NCI-H187 (cell line): ENCODE measurements around the gene PTPRM.

Experiments
- DNase-seq, 2 experiments: peaks; one replicate each; lab custom pipeline; 2025; lab: John Stamatoyannopoulos, UW

The PTPRM gene

DNA sequence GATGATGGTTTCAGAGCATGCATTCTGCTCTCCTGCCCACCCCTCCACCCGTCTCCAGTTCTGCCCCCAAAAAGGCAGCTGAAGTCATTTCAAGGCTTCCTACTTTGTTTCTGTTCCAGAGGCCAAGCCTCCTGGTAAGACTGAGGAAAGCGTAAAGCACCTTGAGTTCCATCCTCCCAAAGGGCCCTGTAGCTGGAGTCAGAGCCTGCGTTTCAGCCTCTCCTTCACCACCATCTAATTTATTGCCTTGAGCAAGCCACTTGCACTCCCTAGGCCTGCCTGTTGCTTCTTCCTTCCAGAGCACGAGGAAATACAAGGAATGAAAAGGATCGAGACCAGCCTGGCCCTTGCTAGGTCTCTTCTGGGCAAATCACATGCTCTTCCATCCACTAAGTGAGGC lies 797.9 kb downstream of the PTPRM start:
- no peak for DNase-seq

- DNase-seq: no peak
Observed at GRCh38 chr18:8365528-8365927, 798.4 kb downstream of the PTPRM start.

- DNase-seq: no peak
Observed at GRCh38 chr18:8366070-8366469, 799.0 kb downstream of the PTPRM start.

DNA sequence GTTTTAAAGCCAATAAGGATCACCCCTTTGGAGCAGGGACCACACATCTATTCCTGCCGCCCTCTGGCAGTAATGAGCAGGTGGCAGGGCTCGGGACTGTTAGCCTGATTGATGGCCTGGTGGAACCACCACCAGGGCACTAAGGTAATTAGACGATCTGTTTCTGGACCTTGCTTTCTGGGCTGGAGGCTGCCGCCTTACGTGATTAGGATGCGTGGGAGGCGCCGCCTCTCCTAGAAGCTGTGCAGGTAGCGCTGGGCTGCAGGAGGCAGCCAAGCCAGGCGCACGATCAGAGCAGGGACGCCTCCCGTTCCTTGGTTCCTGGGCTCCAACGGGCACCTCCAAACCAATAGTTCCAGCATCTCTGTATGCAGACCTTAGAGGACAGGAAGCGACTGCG lies 799.5 kb downstream of the PTPRM start:
- no peak for DNase-seq

DNA sequence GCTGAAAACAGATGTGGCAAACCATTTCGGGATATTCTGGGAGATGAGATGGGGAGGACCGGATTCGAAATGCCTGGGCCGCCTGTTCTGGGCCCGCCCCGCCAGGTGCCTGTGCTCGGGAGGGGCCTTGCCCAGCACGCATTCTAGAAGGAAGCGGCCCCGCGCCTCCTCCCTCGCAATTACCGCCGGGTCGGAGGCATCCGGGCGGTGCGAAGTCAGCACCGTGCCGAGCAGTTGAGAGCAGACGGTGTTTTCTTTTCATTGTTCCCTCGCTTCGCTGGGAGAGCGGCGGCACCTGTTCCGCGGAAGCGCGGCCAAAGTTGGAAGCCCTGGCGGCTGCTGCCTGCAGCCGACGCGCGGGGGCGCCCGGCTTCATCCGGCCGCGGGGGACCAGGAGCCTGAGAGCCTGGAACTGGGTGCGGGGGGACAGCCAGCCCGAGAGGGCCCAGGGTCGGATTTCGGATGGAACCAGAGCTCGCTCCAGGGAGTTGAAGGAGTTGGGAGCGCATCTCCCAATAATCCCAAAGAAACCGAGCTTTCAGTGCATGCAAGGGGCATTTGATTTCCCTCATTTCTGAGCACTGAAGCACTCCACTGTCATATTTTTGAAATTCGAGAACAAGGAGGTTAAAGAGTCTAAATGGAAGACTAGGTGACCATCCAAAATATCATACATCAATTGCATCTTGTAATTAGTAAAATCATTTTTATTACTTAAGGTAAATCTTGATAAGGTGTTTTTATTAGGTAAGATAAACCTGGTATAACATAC lies 800.3 kb downstream of the PTPRM start:
- no peak for DNase-seq

DNA sequence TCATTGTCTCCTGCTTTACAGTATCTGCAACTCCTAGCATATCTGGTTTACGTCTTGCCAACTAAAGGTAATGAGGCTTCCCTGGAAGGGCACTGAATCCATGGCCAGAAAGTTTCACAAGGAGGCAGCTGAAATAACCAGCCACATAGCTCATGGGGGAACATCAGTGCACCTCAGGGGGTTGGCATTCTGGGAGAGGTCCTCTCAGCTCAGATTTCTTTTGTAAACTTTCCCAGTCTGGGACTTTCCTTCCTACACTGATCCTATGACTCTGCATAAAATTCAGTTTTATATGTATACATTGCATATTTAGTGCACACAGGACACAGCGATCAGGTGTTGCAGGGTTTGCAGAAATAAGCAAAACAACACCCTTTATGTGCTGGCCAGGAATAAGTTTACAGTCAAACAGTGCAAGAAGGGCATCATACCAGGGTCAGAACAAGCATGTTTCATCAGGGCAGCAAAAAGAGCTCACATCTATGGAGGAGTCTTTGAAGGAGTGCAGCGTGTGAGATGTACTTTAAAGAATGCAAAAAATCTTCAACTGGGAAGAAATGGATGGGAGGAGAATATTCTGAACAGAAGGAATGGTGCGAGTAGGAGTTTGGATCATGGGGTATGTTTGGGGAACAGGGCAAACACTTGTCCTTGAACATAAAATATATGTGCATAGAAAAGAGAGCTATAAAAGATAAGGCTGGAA lies 801.5 kb downstream of the PTPRM start:
- DNase-seq: no peak

- DNase-seq: no peak
Observed at GRCh38 chr18:8373486-8373885, 806.4 kb downstream of the PTPRM start.

GRCh38 chr18:8374676-8375075 lies 807.6 kb downstream of the PTPRM start:
- no peak for DNase-seq

DNA sequence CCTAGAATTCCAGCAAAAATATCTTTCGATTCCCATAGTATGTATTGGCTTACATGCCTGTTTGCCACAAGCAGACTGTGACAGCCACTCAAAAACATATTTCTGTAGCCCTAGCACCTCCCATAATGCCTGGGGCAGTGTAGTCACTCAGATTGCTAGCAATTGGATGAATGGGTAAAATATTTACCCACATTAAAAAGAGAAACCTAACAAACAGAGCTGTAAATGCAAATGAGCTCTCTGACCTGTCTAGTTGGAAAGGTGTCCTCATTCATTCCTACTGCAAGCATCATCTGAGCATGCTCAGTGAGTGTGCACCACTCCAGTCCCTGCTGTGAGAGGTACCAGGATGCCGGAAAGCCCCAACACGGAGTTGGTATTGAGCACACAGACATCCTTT lies 808.1 kb downstream of the PTPRM start:
- no peak for DNase-seq

DNA sequence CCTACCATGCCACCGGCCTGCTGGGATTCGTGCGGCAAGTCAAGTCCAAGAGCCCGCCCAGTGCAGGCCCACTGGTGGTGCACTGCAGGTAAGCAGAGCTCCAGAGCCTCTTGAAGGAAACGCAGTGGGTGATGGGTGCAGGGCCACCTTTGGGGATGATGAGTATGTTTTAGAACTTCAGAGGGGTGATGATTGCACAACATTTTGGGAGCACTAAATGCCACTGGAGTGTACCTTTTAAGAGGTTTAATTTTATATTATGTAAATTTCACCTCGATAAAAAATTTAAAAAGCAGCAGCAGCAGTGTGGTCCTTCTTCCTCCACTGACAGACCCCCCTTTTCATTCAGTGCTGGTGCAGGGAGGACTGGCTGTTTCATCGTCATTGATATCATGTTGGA lies 809.0 kb downstream of the PTPRM start:
- no peak for DNase-seq

DNA sequence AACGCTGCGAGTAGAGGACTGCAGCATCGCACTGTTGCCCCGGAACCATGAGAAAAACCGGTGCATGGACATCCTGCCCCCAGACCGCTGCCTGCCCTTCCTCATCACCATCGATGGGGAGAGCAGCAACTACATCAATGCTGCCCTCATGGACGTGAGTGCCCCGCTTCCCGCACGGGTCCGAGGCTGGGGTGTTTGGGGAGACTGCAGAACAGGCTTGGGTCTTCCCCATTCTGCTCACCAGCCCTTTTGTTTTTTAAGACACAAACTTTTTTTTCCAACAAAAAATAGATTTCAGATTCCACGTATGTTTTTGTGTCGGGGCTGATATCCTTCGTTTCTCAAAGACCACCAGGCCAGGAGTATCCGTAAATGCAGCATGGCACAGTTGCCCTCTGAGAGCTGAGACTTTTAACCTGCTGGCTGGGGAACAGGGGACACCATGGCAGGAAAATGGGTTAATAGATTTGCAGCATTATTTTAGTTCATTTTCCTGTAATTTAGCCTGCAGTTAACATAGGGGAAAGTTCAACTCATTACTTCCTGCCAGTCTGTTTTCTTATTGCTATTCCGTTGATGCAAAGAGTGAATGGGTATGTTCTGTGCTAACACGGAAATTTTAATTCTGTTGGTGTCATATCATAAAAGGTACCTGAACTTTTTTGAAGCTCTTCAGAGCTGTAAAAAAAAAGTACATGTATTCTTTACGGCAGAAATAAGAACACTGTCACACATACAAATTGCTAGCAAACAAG lies 812.2 kb downstream of the PTPRM start:
- DNase-seq: no peak

DNA sequence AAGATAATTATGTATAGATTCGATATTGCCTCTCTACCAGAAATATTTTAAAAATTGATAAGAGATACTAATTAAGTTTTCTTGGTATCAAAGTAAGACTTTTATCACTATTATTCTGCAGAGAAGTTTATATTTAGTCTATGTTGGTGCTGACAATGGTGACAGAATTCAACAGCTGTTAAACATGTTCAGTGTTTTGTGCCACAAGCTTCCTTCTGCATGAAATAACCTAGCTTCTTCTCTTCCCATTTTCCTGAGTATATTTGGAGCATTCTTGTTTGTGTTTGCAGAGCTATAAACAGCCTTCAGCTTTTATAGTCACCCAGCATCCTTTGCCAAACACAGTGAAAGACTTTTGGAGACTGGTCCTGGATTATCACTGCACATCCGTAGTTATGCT lies 812.9 kb downstream of the PTPRM start:
- DNase-seq: no peak

GRCh38 chr18:8380926-8381325 lies 813.8 kb downstream of the PTPRM start:
- no peak for DNase-seq

- DNase-seq: no peak
Observed at GRCh38 chr18:8381821-8382459, 814.8 kb downstream of the PTPRM start.

- DNase-seq: no peak
Observed at GRCh38 chr18:8385400-8385799, 818.3 kb downstream of the PTPRM start.

GRCh38 chr18:8386669-8387380 lies 819.7 kb downstream of the PTPRM start:
- no peak for DNase-seq

DNA sequence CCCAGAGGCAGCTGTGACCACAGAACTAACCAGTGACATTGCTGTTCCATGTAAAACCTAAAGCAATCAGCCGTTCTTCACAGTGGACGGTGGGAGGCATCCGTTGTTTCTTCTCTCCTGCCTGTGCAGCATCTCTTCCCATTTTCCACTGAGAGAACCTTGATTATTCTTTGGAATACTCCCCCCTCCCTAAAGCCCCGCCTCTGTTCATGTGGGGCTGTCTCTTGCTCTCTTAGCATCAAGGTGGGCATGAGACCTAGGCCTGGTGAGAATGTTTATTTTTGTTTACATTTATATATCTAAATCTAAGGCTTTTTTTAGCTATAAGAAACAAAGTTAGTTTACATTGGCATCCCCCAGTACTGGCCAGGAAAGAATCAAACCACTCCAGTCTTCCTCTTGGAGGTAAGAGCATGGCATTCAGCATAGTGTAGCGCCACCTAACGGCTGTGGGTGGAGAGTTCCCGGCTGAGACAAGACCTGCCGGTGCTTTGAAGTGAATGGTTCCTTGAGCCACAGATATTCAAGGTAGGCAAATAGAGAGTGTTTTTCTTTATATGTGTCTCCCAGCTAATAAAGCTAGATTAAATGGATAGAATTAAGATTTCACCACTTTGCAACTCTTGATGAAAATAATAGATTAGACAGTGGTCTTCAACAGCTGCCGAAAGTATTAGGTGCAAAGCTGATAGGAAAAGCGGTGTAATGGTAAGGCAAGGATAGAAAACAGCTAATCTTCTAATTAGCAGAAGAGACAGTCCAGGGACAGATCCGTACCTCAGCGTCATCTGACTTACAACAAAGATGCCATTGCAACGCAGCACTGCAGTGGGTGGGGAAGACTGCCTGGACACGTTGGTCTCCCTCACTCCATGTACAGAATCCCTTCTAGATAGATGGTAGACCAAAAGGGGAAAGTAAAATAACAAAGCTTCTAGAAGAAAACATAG lies 822.5 kb downstream of the PTPRM start:
- peak in 1 of 2 experiments; percentile 55 for DNase-seq

DNA sequence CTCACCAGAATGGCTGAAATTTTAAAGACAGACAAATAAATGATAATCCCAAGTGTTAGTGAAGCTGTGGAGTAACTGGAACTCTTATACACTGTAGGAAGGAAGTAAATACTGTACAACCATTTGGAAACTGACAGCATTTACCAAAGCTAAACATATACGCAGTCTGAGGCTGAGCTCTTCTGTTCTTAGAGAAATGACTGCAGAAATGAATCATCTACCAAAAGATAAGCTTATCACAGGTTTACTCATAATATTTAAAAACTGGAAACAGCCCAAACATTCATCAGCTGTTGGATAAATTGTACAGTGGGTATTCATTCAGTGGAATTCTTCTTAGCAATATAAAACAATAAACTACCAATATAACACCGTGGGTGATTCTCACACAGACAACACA lies 824.0 kb downstream of the PTPRM start:
- no peak for DNase-seq

DNA sequence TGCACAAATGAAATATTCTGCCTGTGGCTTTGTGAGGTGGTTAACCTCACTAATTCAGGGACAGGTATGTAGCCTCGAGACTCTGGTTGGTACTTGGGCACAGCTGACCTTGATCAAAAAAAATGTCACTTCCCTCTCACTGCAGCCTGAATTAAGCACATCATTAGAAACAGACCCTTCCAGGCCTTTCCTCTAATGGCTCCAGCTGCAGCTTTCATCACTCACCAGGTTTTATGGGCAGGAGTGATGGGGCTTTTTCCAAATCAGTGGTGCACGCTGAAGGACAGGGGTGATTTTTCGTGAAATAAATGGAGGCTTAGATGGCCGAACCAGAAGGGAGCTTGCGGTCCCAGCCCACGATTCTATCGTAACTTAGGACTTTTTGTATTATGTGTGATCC lies 829.1 kb downstream of the PTPRM start:
- no peak for DNase-seq

DNA sequence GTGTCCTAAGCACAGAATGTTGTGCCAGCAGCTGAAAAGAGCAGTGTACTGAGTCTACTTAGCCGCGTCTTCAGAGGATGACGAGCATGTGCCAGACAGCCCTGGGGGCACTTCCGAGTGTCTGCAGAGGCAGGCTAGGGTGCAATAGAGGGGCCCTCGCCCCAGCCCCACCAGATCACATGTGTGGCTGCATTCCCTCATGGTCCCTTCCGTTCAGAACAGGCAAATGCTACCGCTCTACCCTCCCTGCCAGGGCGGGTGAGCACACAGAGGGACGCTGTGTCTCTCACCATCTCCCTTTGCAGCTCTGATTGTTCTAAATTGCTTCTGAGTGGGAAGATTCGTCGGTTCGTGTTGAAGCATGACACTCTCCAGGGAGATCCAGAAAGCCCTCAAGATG lies 829.9 kb downstream of the PTPRM start:
- DNase-seq: no peak

DNA sequence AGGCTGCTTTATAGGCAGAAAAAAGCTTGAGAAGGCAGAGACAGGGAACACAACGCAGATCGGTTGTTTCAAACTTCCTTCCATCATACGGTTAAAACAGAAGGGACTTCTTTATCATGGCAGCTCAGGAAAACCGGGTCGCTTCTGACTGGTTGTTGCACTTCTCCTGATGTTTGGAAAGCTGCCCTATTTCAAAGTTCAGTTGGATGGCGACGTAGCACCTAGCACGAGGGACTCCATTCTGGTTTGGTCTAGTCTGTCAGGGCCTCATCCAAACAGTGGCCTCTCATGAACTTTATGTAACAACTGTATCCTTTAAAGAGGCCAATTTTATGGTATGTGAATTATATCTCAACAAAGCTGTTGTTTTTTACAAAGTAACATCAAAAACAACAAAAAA lies 832.0 kb downstream of the PTPRM start:
- DNase-seq: no peak
